CD4-positive, alpha-beta T cell treated with Interleukin-6 at 100 ng/mL for 8 hours (primary cell): ENCODE measurements around the gene ADAMTS16.
"Not testable (repeated sequence)": the region's sequence is repeated elsewhere in the genome, so short reads cannot be mapped to it uniquely, and the experiment has no call there.

ENCODE experiments used
- DNase-seq: peaks from one replicate; pipeline ENCODE4 v3.0.0-alpha.2; 2020; ENCODE audit warnings: mixed read lengths, low spot score

The ADAMTS16 gene, protein sequence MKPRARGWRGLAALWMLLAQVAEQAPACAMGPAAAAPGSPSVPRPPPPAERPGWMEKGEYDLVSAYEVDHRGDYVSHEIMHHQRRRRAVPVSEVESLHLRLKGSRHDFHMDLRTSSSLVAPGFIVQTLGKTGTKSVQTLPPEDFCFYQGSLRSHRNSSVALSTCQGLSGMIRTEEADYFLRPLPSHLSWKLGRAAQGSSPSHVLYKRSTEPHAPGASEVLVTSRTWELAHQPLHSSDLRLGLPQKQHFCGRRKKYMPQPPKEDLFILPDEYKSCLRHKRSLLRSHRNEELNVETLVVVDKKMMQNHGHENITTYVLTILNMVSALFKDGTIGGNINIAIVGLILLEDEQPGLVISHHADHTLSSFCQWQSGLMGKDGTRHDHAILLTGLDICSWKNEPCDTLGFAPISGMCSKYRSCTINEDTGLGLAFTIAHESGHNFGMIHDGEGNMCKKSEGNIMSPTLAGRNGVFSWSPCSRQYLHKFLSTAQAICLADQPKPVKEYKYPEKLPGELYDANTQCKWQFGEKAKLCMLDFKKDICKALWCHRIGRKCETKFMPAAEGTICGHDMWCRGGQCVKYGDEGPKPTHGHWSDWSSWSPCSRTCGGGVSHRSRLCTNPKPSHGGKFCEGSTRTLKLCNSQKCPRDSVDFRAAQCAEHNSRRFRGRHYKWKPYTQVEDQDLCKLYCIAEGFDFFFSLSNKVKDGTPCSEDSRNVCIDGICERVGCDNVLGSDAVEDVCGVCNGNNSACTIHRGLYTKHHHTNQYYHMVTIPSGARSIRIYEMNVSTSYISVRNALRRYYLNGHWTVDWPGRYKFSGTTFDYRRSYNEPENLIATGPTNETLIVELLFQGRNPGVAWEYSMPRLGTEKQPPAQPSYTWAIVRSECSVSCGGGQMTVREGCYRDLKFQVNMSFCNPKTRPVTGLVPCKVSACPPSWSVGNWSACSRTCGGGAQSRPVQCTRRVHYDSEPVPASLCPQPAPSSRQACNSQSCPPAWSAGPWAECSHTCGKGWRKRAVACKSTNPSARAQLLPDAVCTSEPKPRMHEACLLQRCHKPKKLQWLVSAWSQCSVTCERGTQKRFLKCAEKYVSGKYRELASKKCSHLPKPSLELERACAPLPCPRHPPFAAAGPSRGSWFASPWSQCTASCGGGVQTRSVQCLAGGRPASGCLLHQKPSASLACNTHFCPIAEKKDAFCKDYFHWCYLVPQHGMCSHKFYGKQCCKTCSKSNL

DNA sequence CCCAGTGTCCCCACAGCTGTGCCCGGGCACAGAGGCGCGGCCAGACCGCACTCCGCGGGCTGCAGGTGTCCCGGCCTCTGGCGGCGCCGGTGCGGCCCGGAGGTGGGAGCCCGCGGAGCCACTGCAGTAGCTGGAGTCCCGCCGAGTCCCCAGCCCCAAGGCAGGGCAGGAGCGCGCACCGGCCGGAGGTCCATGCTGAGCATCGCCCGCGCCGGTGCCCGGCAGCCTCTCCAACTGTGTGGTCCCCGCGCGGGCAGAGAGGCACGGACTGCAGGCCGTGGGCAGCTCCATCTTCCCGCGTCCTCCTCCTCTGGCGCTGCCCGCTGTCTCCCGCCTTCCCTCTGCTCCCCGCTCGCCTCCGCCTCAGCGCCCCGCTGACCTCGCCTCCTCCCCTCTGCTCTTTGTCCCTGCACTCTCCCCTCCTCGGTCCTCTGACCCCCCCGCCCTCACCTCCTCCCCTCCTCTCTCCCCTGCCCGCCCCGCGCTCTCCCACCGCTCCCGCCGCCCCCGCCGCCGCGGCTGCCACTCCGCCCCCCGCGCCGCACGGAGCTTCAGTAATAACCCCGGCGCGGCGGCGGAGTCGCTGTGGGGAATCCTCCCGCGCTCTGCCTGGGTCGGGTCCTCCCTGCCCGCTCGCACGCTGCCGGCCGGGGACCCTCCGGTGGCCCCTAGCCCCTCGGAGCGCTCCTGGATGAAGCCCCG lies at the start of gene ADAMTS16:
Gene ADAMTS16 (plus strand): TSS at position 554 of the 702 bp plus-strand sequence. CDS start 138 bp downstream, at position 692.
- DNase-seq, result no peak

DNA sequence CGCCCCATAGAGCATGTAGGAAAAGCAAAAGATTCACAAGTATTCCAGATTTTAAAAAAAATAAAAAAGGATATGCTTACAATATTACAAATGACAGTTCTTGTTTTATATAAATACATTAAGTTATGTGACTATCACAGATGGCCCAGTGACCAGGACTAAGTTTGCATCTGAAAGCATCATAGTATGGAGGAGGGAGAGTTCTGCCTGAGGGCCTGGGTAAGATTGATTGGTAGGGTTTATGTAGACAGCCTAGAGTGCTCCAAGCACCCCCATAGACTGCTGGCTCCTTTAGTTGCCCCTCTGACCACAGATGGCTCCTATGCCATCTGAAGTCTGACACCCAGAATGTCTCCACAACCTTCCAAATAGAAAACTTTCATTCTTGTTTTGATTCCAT lies 48.0 kb upstream of the ADAMTS16 start:
- no peak for DNase-seq

DNA sequence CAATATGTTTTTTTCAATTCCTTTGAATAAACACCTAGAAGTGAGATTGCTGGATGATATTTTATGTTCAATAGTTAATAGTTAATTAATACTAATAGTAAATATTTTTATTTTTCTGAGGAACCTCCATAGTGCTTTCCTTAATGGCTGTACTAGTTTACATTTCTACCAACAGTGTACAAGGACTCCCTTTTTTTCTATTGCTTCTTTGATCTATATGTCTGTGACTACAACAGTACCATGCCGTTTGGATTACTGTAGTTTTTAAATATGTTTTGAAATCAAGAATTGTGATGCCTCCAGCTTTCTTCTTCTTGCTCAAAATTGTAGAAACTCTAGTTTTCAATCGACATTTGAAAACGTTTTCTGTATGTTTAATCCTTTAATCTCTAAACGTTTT lies 39.5 kb upstream of the ADAMTS16 start:
- no peak for DNase-seq

DNA sequence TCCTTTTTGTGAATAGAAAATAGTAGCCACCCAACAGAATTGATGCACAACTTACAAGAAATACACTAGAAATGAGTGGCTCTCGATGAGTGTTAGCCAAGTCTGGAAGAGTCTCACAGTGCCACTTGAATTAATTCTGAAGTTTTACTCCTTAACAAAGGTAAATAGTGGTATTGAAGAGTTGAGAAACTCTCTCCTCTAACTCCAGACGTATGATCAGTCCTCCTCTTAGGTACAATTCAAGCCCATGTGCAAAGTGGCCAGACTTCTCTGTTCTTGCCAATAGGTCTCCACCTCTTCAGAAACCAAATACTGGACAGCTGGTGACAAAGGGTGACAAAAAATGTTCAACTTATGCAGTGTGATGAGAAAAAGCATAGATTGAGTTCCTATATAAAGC lies 38.5 kb upstream of the ADAMTS16 start:
- DNase-seq, result no peak

DNA sequence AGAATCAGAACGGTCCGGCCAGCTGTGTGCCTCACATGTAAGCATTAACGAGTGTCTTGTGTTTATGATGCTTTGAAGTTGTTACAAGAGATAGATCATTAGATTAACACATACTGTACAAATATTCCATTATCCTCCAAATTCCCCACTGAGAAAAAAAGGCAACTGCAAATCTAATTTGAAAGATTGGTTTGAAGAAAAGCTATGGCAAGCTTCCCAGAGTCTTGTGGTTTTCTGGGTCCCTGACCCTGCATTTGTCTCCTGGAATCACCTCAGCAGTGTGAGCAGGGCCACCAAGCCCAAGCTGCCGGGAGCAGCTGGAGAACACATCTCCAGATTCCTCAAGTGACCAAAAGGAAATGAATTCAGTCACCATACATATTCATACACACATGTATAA lies 36.9 kb upstream of the ADAMTS16 start:
- DNase-seq, result no peak

DNA sequence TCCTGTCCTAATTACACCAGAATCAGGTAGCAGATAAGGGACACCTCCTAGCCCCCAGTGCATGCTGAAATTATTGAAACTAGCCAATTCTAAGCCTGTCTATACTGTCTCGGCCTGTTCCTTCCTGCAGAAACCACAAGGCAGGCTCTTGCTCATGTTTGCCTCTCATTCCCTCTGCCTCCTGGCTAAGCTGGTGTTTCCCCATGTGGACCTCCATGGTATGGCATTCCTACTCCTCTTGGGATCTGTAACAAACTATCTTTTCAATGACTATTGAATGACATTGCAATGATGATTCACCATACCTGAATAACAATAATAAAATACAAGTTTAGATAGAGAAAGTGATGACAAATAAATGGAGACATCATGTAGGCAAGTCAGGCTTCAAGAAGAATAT lies 35.6 kb upstream of the ADAMTS16 start:
- DNase-seq, result no peak

DNA sequence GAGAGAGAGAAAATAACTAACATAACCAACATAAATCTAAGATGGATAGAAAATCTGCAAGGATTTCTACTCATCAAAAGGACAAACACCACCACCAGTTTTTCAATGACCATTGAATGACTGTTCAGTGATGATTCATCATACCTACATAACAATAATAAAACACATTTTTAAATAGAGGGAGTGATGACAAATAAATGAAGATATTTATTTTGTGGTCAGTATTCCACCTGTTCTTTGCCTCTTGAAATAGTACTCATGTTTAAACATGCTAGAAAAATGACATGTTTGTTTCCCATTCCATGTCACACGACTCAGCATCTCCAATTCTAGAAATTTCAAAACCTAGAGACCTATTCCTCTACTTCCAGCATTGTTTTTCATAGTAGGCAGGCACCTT lies 34.6 kb upstream of the ADAMTS16 start:
- no peak for DNase-seq

DNA sequence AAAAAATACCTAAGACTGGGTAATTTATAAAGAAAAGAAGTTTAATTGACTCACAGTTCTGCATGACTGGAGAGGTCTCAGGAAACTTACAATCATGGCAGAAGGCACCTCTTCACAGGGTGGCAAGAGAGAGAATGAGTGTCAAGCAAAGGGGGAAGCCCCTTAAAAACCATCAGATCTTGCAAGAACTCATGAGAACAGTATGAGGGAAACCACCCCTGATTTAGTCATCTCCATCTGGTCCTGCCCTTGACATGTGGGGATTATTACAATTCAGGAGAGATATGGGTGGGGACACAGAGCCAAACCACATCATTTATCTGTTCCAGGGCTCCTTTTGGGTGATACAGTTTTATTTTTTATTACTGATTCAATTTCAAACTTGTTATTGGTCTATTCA lies 23.2 kb upstream of the ADAMTS16 start:
- DNase-seq, result no peak

DNA sequence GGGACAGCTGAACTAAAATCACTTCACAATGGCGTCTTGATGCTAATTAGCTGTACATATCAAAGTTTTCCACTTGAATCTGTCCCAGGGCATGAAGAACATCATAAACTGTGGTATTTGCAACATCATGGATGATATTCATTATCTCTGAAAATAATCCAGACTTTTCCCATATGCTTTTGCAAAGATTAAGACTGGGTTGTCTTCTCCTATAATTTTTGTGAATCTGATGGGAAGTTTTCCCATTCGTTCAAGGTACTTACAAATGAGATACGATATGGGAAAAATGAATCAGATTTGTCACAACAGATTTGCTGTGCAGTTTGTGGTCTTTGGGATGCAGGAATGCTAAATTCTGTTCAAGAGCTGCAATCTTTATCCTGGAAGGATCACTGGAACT lies 17.4 kb upstream of the ADAMTS16 start:
- no peak for DNase-seq

DNA sequence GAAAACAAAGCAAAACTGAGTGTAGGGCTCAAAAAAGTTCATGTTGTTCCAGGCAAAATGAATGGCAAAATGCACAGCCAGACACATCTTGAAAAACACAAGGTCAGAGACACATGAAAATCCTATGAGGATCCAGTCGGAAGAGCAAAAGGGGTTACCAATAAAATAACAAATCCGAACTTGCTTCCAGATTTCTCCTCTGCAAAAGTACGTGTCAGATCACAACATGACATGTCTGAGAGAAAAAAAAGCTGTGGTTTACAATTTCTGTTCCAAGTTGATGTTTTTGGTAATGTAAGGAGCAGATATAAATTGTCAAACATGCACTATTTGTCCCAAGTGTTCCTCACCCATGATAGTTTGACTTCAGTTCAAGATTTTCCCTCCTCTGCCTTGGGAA lies 15.9 kb upstream of the ADAMTS16 start:
- DNase-seq, result no peak

DNA sequence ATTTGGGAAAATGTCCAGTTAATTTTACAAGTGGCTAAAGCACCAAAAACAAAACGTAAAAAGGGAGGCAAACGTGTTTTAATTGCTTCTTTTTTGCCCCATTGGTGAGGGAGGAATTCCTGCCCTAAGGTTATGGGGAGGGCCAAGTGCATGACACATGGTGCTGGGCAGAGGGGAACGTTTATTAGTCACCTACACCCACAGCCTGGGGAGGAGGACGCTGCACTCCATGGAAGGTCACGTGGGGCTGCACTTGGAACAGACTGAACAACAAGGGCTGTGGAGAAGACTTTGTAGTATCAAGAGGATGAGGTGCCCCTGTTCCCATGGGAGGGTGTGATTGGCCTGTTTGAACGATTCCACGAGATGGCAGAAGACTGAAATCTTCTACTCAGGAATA lies 13.7 kb upstream of the ADAMTS16 start:
- DNase-seq, result no peak

DNA sequence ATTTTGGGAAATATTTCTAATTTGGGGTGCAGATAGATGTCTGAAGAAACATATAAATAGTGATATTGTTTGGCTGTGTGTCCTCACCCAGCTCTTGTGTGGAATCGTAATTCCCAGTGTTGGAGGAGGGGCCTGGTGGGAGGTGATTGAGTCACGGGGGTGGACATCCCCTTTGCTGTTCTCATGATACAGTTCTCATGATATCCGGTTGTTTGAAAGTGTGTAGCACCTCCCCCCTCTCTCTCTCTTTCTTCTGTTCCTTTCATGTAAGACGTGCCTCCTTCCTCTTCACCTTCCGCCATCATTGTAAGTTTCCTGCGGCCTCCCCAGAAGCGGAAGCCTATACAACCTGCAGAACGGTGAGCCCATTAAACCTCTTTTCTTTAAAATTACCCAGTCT lies 11.4 kb upstream of the ADAMTS16 start:
- DNase-seq, result no peak

DNA sequence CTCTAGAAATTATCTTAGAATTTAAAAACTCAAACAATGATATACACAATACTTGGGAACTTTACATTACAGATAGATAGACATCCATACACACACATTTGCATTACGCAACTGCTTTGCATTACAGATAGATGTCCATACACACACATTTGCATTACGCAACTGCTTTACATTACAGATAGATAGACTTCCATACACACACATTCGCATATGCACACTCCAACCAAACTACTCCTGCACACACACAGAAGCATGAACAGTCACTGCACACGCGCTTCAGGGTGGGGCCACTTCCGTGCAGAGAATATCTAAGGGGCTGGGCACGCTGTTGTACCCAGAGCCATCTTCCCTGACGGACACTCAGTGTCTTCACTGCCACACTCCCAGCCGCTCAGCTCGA lies 7.9 kb upstream of the ADAMTS16 start:
- DNase-seq, result no peak

DNA sequence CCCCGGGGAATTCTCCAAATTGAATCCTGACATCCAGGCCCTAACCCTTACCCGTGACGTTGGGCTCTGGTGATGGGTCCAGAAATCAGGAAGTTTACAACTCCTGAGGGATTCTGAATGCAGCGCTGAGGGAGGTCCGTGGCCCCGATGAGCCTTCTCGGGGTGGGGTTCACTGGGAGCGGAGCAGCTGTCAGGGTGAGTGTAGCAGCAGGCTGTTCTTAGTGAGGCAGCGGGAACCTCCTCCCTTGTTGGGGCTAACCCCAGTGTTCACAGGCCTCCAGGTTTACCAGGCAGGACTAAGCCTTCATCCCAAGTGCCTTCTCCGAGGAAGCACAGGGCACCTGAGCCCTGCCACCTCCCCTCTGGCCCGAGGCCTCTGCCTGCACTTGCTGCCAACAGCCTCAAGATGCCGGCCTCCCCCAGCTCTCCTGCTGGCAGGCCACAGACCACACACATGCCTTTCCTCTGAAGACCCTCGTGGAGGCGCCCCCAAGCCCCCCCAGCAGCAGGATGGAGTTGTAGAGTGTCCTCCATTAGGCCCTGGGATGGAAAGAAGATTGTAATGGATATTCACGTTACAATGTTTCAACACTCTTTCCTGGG lies 7.3 kb upstream of the ADAMTS16 start:
- DNase-seq, result no peak

DNA sequence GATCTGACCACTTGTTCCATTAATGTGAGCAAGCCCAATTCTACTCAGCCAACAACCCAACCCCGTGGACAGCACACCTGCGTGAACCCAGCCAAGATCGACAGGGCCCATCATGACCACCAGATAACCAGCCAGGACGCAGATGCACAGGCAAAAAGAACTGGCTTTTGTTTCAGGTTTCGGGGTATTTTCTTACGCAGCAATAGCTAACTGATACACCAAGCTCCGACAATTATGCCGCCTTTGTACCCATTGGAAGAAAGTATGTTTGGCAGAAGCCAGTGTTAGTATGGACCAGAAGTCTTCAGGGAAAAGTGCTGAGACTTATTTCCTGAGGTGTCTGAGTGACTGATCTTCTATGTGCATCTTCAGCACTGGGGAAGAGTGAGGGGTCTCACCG lies 6.0 kb upstream of the ADAMTS16 start:
- no peak for DNase-seq

DNA sequence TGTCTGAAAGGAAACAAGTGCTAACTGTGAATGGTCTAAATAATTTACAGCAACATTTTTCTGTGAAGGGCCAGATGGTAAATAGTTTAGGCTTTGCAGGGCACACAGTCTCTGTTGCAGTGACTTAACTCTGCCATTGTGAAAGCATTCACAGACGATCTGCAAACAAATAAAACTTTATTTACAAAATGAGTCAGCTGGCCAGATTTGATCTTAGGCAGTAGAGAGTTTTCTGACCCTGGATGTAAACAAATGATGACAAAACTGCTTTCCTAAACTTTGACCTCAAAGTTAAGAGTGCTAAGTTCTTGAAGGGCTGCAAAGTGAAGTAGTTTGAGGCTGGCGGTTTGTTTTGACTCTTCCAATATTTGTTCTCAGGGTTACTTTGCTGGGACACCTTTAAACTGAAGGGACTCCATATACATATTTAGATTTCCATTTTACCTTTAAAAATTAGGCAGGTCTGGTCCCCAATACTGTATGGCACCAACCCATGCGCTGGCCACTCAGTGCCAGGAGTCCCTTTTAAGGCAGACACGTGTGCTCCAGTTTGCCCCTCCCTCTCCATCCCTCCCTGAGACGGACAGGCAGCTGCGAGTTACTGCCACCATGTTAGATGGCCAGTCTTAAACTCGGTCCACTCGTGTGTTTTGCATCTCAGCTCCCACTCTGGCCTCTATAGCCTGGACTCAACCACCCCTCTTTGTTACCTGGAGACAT lies 4.0 kb upstream of the ADAMTS16 start:
- DNase-seq, result no peak

DNA sequence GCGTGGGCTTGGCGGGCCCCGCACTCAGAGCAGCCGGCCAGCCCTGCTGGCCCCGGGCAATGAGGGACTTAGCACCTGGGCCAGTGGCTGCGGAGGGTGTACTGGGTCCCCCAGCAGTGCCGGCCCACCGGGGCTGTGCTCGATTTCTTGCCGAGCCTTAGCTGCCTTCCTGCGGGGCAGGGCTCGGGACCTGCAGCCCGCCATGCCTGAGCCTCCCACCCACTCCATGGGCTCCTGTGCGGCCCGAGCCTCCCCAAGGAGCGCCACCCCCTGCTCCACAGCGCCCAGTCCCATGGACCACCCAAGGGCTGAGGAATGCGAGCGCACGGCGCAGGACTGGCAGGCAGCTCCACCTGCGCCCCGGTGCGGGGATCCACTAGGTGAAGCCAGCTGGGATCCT lies 2.3 kb upstream of the ADAMTS16 start:
- DNase-seq, result not testable (repeated sequence)

DNA sequence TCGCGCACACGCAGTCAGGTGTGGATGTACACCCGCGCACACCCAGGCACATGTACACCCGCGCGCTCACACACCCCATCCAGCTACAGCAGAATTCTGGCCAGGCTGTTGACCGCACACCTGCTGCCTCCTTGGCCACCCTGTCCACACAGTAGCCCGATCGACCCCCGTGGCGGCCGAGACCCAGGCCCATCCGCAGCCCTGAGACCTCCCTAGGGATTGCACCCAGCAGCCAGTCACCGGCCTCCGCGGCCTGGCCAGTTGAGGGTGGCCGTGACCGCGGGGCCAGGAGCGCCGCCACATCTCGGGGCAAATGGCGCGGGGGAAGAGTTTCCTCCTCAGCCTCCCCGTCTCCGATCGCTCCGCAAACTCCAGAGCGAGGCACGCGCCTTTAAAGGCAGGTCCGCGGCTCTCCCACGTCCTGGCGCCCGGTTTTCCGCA lies 774 bp upstream of the ADAMTS16 start:
- DNase-seq, result no peak

DNA sequence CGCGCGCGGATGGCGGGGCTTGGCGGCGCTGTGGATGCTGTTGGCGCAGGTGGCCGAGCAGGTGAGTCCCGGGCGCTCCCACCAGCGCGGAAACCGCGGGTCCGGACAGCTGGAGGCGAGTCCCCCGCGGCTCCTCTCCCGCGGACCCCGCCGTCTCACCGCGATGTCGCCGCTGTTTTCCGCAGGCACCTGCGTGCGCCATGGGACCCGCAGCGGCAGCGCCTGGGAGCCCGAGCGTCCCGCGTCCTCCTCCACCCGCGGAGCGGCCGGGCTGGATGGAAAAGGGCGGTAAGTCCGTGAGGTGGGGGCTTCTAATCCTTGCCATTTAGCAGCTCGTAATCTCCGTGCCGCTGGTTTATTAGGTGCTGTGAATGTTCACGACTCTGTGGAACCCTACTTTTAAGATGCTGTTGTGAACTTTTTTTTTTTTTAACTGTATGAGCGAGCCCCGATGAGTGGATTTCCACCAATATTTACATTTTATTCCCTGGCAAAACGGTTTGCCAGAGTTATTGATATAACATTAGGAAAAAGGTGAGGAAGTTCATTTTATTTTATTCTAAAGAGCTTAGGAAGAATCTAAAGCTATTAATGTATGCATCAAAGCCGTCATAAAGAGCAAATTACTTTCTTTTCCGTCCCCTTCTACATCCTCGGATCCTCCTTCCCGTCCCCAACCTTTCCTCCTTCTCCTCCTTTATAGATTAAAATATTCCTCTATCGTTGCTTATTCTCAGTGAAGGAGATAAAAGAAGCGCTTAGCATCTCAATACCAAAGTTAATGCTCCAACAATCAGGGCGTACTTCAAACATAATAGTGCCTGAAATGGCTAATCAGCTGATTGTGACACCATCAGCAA lies 579 bp downstream of the ADAMTS16 start:
- no peak for DNase-seq

DNA sequence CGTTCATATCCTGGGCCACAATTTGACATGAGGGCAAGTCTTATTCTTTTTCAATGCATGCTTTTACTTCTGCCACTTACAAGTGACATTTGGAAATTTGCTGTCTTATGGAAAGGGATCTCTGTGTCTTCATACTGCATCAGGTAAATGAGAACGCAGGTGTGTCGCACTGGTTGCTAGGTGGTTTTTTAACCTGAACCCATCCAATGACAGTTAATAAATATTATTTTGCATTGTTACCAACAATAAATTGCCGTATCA lies 1.1 kb downstream of the ADAMTS16 start:
- no peak for DNase-seq
